C1 segment of cervical spinal cord (tissue), 14 donors: ENCODE results near the gene SERPINA6.
"Not testable (repeated sequence)": the region's sequence is repeated elsewhere in the genome, so short reads cannot be mapped to it uniquely, and the experiment has no call there.

Experiments used
- DNase-seq, 14 donors: peaks; one replicate each; lab custom pipeline; 2025; lab: John Stamatoyannopoulos, UW

The SERPINA6 gene

DNA sequence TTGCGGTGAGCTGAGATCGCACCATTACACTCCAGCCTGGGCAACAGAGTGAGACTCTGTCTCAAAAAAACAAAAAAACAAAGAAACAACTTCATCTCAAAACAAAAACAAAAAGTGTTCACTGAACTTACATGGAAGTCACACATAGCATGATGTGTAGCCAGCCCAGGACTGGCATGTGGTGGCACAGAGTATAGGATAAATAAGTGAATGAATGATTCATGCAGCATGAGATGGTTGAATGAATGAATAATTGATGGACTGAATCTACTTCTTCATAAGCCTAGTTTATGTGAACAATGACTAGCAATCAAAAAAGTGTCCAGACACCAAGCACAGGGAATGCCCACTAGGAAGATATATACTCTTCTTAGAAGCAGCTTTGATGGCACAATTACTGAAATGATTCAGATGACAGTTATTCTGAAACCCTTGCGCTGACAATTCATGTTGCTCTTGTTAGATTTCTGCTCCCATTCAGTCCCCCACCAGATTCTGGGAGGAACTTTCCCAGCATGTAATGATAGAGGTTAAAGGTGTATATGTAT, 31.6 kb upstream of the SERPINA6 start:
- DNase-seq: no peak

DNA sequence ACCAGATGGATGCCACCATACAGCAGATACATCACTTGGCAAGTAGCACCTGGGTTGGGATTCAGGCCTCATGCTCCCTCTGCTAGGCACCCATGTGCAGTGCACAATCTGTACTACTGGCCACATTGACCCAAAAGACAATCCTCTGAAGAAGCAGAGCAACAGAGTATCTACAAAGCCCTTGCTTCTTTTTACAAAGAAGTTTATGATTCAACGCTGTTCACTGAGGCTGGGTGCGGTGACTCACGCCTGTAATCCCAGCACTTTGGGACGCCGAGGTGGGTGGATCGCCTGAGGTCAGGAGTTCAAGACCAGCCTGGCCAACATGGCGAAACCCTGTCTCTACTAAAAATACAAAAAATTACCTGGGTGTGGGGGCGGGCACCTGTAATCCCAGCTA, 31.1 kb upstream of the SERPINA6 start:
- DNase-seq: not testable (repeated sequence)

DNA sequence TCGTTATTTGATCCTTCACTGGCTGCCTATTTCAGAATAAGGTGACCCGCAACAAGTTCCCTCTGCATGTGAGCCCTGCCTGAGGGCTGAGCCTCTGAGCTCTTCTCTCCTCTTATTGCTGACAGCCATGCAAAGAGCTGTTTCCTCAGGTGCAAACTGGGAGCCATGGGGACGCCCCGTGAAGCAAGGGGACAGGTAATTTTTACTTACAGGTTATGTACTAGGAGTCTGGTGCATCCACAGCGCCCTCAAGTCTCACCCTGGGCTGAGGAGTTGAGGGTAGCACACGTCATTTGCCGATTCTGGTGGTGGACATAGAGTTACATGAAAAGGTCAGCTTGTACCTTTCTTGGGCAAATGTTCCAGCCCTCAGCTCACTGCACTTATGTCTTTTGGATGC, 26.1 kb upstream of the SERPINA6 start:
- DNase-seq: no peak

DNA sequence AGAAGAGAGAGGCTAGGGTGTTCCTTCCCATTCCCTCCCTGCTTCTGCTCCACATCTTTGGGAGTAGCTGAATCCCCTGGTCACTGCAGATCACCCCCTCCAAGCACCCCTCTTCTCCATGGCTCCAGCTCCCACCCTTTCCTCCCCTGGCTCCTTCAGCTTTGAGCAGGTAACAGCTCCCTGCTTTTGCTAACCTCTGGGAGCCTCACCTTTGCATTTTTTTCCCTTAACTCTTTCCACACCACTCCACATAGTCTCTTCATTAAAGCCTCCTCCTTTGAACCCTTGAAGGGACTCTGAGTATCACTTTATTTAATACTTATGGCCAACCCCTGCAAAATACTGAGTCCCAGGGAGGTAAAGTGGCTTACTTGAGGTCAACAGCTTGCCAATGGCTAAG, 25.7 kb upstream of the SERPINA6 start:
- no peak for DNase-seq

DNA sequence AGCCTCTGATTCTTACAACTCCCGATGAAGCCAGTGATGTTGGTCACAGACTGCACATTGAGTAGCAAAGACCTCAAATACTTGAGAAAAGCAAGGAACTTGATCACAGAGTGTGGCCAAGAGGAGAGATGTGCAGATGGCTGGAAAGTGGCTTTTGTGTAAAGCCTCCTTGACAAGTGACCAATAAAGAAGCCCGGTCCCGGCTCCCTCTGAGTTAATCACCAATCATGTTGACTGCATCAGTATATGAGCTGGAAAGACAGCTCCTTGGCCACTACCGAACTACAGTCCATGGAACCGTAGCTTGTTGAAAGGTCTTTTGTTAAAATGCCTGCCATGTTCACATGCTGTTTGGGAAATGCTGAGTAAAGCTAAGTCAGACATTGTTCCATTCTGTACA, 23.7 kb upstream of the SERPINA6 start:
- DNase-seq: no peak

DNA sequence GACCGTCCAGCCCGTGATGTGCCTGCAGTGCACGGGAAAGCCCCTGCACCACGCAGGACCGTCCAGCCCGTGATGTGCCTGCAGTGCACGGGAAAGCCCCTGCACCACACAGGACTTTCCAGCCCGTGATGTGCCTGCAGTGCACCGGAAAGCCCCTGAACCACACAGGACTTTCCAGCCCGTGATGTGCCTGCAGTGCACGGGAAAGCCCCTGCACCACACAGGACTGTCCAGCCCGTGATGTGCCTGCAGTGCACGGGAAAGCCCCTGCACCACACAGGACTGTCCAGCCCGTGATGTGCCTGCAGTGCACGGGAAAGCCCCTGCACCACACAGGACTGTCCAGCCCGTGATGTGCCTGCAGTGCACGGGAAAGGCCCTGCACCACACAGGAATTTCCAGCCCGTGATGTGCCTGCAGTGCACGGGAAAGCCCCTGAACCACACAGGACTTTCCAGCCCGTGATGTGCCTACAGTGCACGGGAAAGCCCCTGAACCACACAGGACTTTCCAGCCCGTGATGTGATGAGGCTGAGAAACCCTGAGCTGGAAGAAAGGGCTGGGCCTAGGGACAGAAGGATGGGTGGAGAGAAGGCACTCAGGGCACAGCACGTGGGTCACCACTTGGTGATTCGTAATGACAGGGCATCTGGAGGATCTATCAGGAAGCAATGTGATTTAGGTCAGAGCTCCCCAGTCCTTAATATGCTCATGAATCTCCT, 23.1 kb upstream of the SERPINA6 start:
- DNase-seq: not testable (repeated sequence)

DNA sequence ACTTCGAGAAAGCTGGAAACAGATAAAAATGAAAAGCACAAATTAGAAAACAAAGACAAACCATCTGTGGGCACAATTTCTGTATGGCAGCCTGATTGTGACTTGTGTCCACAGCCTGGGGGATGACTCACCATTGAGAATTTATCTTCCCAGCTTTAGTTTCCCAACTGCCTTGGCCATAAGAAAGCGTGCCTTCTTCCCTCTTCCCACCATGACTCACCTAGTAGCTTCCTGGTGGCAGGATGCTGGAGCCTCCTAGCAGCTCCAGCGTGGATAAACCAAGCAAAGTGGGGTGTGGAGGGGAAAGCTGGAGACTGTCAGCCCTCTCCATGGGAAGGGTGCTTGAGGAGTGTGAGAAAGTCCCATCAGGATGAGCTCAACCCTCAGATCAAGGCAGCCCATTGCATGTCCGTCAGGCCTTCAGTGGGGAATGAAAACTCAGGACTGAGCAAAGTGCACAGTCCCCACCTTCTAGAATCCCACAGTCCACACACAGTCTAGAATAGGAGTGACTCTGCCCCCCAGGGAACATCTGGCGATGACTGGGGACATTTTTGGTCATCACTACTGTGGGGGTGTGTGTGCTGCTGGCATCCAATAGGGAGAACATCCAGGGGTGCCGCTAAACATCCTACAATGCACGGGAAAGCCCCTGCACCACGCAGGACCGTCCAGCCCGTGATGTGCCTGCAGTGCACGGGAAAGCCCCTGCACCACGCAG, 22.4 kb upstream of the SERPINA6 start:
- no peak for DNase-seq

DNA sequence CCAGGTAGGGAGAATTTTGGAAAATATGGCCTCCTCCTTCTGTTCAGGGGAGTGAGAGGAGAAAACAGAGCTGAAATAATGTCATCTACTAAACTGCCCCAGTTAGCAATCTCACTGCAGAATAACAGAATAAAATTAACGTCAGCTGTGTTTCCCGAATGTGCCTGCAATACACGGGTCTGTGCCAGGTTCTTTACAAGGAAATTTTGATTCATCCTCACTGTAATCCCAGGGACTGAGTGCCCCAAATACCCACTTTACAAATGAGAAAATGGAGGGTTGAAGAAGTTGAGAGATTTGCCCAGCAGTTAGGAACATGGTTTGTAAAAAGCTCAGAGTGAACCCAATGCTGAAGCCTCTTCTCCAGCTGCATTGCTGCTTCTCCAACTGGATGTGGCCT, 21.3 kb upstream of the SERPINA6 start:
- no peak for DNase-seq

DNA sequence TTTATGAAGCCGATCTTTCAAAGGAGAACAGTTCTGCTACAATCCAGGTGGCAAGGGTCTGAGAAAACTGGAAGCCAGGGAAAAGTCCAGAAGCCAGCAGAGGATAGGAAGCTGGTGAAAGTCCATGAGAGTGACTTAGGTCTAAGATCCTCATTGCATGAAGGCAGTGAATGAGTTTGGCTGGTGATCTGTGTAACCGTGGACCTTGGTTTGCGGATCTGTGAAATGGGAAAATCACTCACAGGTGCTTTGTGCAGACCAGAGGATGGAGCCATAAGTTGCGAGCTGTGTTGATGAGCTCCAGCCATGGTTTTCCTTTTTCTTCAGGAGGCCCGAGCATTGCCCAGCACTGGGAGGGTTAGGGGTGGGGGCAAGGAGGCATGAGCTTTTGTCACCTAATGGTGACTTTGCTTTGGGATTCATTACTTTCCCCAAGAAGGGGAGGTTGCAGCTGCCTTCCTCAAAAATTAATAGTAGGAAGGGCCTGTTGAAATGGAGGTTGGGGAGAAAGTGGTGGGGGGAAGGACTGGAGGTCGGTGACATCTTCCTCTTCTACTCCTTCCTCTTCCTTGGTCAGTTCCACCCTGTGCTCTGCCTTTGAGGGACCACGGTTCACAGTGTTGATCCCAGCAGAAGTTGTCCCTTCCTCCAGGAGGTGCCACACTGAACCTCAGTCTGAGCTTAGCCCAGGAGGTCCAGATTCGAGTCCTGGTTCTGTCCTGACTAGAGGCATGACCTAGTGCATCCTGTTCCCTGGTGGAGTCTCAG, 20.3 kb upstream of the SERPINA6 start:
- DNase-seq: no peak

DNA sequence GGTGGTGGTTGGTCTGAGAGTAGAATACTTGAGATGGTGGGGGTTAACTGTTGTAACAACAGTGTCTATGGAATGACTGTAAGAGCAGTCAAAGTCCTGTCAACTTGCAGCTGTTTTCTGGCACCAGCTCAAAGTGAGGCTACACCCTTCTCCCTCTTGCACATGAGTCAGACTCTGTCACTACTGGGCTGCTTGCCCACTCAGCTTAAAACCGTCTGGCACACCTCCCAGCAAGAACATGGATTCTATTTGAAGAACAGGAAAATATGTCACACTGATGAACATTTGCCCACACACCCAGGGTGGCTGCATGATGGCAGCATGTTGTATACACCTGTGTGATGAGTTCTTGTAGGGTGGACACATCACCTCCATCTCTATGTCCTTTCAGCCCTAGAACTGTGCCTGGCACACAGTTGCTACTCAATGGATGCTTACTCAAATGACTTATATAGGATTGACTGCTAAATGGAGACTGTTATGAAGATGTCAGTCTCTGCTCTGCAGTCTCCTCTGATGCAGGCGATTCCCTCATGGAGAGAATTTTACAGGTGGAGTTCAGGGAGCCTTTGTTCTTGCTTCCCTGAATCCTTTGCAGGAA, 19.3 kb upstream of the SERPINA6 start:
- peak in 2 of 14 donors; percentile 17 to 26 for DNase-seq

DNA sequence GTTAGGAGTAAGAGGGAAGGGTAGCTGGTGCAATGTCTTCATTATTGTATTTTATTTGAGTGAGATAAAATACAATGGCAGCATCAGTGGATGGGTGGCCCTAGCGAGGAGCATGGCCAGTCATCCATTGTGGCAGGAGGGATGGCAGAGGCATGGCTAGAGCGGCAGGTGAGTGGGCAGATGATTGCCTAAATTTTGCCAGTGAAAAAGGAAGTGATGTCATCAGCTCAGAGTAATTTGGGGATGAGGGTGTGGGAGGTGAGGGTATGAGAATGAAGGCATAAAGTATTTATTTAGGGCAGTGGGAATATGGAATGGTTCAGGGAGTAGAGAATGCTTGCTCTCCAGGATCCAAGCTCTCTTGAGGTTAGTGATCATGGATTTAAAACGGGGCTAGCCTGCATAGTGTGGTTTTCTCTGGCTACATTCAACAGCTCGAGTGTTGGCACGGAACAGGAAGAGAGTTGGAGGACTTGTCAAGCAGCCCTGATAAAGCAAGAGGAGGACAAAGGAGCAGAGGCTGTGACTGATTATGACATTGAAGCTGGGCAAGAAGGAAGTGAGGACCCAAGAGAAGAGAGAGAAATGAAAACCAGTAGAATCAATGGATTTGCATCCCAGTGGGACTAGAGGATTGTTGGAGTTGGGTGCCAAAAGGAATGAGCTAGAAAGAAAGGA, 18.7 kb upstream of the SERPINA6 start:
- no peak for DNase-seq

DNA sequence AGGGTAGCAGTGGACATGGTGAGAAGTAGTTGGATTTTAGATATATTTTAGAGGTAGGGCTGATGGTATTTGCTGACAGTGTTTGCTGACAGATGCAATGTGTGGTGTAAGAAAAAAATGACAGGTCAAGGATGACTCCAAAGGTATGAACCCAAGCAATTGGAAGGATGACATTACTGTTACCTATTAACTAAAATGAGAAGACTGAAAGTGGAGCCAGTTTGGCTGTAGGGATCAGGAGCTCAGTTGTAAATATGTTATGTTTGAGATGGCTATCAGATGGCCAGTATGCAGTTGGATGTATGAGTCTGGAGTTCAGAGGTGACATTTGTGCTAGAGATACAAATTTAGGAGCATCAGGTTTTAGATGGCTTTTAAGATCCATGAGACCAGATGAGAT, 17.4 kb upstream of the SERPINA6 start:
- DNase-seq: no peak

DNA sequence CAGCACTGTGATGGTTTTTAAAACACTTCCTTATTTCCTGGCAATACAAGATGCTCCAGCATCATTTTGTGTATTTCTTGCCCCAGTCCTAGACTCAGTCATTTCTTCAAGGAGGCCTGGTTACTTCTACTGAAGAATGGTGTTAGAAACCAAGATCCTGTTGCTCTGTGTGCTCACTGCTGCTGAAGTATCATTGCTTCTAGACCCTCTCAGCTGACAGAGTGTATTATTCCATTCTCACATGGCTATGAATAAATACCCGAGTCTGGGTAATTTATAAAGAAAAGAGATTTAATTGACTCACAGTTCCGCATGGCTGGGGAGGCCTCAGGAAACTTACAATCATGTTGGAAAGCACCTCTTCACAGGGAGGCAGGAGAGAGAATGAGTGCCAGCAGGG, 14.9 kb upstream of the SERPINA6 start:
- no peak for DNase-seq

DNA sequence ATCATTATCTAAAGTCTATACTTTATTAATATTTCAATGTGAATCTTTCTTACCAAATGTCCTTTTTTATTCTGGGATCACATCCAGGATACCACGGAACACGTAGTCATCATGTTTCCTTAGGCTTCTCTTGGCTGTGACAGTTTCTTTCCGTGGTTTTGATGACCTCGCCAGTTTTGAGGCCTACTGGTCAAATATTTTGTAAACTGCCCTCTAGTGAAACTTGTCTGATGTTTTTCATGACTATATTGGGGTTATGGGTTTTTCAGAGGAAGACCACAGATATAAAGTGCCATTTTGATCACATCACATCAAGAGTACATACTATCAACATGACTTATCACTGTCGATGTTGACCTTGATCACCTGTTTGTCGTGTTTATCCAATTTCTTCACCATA, 14.1 kb upstream of the SERPINA6 start:
- no peak for DNase-seq

DNA sequence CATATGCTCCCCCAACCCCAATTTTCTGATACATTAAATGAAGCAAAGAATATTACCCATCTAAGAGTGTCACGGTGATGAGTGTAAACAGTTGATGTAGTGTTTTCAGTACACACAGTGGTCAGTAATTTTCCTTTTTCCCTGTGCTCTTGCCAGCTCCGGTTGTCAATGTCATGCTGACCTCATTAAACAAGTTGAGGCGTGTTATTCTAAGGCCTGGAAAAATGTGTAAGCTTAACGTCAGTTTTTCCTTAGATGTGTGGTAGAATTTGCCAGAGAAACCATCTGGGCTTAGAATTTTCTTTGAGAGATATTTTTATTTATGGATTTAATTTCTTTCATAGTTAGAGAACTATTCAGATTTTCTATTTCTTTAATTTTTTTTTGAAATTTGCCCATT, 11.7 kb upstream of the SERPINA6 start:
- DNase-seq: no peak

DNA sequence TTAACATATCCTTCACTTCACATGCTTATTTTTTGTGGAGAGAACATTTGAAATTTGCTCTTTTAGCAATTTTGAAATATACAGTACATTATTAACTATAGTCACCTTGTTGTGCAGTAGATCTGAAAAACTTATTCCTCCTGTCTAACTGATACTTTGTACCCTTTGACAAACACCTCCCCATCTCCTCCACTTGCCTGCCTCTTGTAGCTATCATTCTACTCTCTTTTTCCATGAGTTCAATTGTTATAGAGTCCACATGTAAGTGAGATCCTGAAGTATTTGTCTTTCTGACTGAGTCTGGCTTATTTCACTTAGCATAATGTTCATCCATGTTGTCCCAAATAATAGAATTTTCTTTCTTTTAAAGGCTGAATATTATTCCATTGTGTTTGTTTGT, 9.5 kb upstream of the SERPINA6 start:
- DNase-seq: no peak

DNA sequence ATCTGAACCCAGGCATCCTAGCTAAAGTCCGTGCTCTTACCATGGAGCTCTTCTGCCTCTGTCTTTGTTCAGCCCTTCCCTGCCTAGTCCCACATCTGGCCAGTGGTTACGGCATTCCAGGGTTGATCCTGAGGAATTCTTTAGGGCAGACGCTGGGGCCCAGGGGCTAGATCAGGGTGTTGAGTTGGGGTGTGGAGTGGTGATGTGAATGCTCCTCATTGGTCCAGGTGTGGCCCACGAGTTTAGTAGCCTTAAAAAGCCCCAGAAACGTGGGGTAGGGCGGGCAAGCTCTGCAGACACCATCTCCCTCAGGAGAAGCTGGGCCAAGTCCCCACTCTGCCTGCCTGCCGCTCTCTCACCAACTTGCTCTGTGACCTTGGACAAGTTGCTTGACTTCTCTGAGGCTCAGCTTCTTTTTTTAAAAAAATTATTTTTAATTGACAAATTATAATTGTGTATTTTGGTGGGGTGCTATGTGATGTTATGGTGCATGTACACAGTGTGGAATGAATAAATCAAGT, 9.0 kb upstream of the SERPINA6 start:
- no peak for DNase-seq

DNA sequence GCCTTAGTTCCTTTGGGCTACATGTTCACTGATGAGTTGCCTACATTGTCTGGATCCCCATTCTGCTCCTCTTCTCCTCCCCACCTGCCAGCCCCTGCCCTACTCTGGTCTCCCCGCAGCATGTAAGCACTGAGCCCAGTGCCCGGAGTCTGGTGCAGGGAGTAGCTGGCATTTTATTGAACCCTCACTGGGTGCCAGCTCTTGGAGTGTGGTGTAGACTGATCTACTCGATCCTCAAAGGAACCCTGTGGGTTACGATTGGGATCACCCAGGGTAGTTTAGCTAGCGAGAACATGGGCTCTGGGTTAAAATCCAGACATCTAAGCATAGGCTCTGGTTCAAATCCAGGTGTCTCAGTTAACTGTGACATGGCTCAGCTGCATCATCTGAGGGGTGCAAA, 8.3 kb upstream of the SERPINA6 start:
- DNase-seq: no peak

DNA sequence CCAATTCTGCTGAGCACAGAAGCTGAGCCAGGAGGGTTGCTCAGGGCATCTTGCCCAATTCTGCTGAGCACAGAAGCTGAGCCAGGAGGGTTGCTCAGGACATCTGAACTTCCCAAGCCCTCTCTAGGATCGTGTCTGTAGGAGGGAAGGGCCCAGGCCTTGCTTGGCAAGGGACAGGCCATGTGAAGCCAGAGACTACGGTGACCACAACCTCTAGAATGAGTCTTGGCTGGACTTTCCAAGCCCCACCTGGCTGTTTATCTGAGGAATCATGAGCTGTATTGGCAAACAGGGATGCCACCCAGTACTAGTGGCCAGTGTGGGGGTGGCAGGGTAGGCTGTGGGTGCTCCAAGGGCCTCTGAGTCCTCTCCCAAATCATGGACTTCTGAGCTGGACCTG, 7.7 kb upstream of the SERPINA6 start:
- no peak for DNase-seq

DNA sequence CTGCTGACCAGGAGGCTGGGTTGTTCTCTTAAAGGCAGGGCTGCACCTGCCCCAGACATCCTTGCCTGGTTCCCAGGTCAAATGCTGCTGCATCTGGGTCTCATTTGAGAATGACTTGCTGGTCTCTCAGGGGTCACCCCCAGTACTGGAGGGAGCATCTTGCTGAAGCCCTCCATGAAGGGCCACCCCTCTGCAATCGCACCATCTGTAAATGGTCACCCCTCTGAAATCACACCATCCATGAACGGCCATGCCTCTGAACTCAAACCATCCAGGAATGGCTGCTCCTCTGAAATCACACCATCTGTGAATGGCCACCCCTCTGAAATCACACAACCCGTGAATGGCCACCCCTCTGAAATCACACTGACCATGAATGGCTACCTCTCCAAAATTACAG, 7.3 kb upstream of the SERPINA6 start:
- DNase-seq: no peak

DNA sequence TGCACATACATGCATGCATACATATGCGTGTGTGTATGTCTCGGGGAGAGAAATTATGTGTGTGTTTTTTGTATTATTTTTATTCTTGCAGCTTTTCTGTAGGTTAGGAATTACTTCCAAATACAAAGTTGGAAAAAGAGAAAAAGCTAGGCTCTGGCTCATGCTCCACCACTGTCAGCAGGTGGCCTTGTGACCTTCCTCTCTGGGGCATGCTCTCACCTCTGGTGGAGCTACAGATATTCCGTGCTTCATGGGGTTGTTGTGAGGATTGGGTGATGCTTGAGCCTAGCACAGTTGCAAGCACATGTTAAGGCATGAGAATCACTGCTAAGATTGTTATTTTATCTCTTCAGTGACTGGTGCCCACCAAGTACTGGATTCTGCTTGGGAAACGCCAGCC, 6.7 kb upstream of the SERPINA6 start:
- no peak for DNase-seq
